Ovary (tissue), 10 donors: ENCODE measurements around the gene OR2M4. TPM values are rescaled to one million over a fixed set of nuclear protein-coding genes. Genes with fewer than 3 reads are reported as not detected.

ENCODE experiments used
- DNase-seq, 5 donors: peaks; one replicate each; pipeline ENCODE4 v3.0.0-alpha.2; 2019 to 2020
- H3K27ac ChIP-seq, 2 donors: fragments of 200-600 bp; one replicate each; pipeline versions ENCODE4 v1.5.1 to v1.8.0; 2019 to 2022
- H3K27me3 ChIP-seq: fragments of 200-600 bp; one replicate; pipeline ENCODE4 v1.8.0; 2022
- H3K36me3 ChIP-seq: fragments of 200-600 bp; sonication (generic); one replicate; pipeline ENCODE4 v1.5.1; 2019
- H3K4me1 ChIP-seq: one replicate; pipeline ENCODE4 v1.8.1; 2013; ENCODE audit warnings: mild to moderate bottlenecking, moderate library complexity; ENCODE audit not compliant: insufficient read depth
- H3K4me3 ChIP-seq: fragments of 200-600 bp; sonication (generic); one replicate; pipeline ENCODE4 v1.5.1; 2017
- H3K9me3 ChIP-seq, 2 donors: fragments of 200-600 bp in 1 of 2; sonication (generic) in 1 of 2; one replicate each; pipeline versions ENCODE4 v1.5.1 to v1.8.1; 2013 to 2019; ENCODE audit warnings: mild to moderate bottlenecking in 1 of 2, moderate library complexity in 1 of 2
- CTCF ChIP-seq, 3 donors: fragments of 450-650 bp in 2 of 3; fragments of 200-600 bp in 1 of 3; IDR thresholded peaks; one replicate each; pipeline versions ENCODE4 v1.5.1 to v1.8.0; 2016 to 2022; ENCODE audit warnings: antibody characterized with exemption in 3 of 3, mild to moderate bottlenecking in 1 of 3
- EP300 ChIP-seq: sonication (generic); formaldehyde crosslinking; IDR thresholded peaks from one replicate; pipeline ENCODE4 v1.6.1; 2017; ENCODE audit warnings: antibody characterized with exemption
- POLR2A ChIP-seq: fragments of 450-650 bp; IDR thresholded peaks from one replicate; pipeline ENCODE4 v1.6.1; 2017; ENCODE audit warnings: antibody characterized with exemption, mild to moderate bottlenecking, moderate library complexity
- WGBS, 3 donors: extraction: QIAGEN DNeasy Blood & Tissue Kit in 1 of 3; methylation state at CpG; one replicate each; pipeline versions ENCODE4 v1.1.5 to v1.1.7; 2013 to 2017; 5-methylcytosine and 5-hydroxymethylcytosine counted together
- intact Hi-C, 4 donors: fragments of 100-400 bp; cut with DNase I; formaldehyde crosslinking; loops; one replicate each; pipeline versions ENCODE4 v1.11.0 to v1.15.1; 2022 to 2023
- long read RNA-seq, 3 donors: library from polyadenylated mRNA in 2 of 3; unstranded in 2 of 3; transcript quantifications; one replicate each; pipeline ENCODE4 v2.0.0 and lab custom pipeline, GENCODE V29; 2021 to 2026
- polyA plus RNA-seq, 2 donors: library from polyadenylated mRNA; stranded (reverse); fragments of 200-250 nt in 1 of 2; fragments of 350-450 nt in 1 of 2; fragmentation: Illumina TruSeq in 1 of 2; extraction: RNeasy Lipid Tissue Mini Kit (QIAGEN cat#74804) in 1 of 2; gene quantifications; one replicate each; pipeline ENCODE4 v1.2.3, GENCODE V29; 2013 to 2014
- total RNA-seq, 7 donors: library from RNA; depleted of rRNA in 2 of 7; stranded (reverse); fragments of >200 nt in 2 of 7; fragmentation: NEBNext Ultra II Directional in 3 of 7; extraction: Animal tissue kit (Norgen Biotek cat#: 25700) in 3 of 7; gene quantifications; one replicate each; pipeline versions ENCODE4 v1.1.0 to v1.2.4, GENCODE V29; 2016 to 2023
- donor health status: DM: no; HTN: no; CAD: no; lungs with moderate emphysema.
- donor health status: DM: no; HTN: no; CAD: no.
- donor health status: Bipolar disorder and iron deficiency.
- donor health status: DM: yes; HTN: yes; CAD: no.
- donor health status: DM: no; HTN: no; CAD: no.
- donor health status: DM: yes; HTN: yes; CAD: no.

The OR2M4 gene
- total RNA-seq (under 1 TPM in 1 of 7 donors, not detected in 6; under 0.01 TPM), polyA plus RNA-seq (not detected)
- long read RNA-seq, donor 1: 0 reads
- long read RNA-seq, donor 2: 0 reads
- long read RNA-seq, donor 3: 0 reads

GRCh38 chr1:248231117-248231516 lies at the start of gene OR2M4:
Gene OR2M4 (plus strand): TSS chr1:248231417. CDS start chr1:248238929, 7,512 bp downstream.
- H3K9me3 ChIP-seq: no peaks in the 10 kb centered on the region
- H3K4me3 ChIP-seq: no peak within 1 kb of the TSS
- DNase-seq: no peak
- no peak within 1 kb of the TSS for H3K27ac ChIP-seq
- TF ChIP-seq CTCF (IDR thresholded peaks at IDR 0.05): no peak
- no peak for TF ChIP-seq POLR2A
- TF ChIP-seq EP300: no peak
- 71 to 76% (median 73%) methylated on average over 2 of the region's 2 CpGs for WGBS, 3 donors
- no peaks in the 10 kb centered on the region for H3K4me1 ChIP-seq
- H3K36me3 ChIP-seq: no peaks in the 10 kb centered on the region
- intact Hi-C loops: loop anchor here in 1 of 4 donors (10.0 kb wide), 1 partner anchor 1186 kb away; no protein-coding TSS in a partner anchor
- no peaks in the 10 kb centered on the region for H3K27me3 ChIP-seq

- H3K4me3 ChIP-seq: no peak overlapping the region
- no peaks in the 10 kb centered on the region for H3K36me3 ChIP-seq
- H3K9me3 ChIP-seq: no peaks in the 10 kb centered on the region
- no peaks in the 10 kb centered on the region for H3K27me3 ChIP-seq
- H3K27ac ChIP-seq: no peak overlapping the region
- intact Hi-C loops: no loop called here
- TF ChIP-seq POLR2A (no peak), CTCF (IDR thresholded peaks at IDR 0.05) (no peak), EP300 (no peak)
- no peaks in the 10 kb centered on the region for H3K4me1 ChIP-seq
- 70 to 71% (median 71%) methylated on average over 7 of the region's 7 CpGs for WGBS, 3 donors
- no peak for DNase-seq
Measured at GRCh38 chr1:248183996-248184395, 47.2 kb upstream of the OR2M4 start.

- WGBS, 3 donors: 55 to 72% (median 65%) methylated on average over 3 of the region's 3 CpGs
- Histone ChIP-seq H3K36me3 (no peaks in the 10 kb centered on the region), H3K27ac (no peak overlapping the region), H3K27me3 (no peaks in the 10 kb centered on the region), H3K4me1 (no peaks in the 10 kb centered on the region), H3K9me3 (no peaks in the 10 kb centered on the region), H3K4me3 (no peak overlapping the region)
- no peak for TF ChIP-seq EP300
- no peak for TF ChIP-seq POLR2A
- TF ChIP-seq CTCF (IDR thresholded peaks at IDR 0.05): no peak
- DNase-seq: no peak
- intact Hi-C loops: no loop called here
Measured at GRCh38 chr1:248187363-248187762, 43.9 kb upstream of the OR2M4 start.

DNA sequence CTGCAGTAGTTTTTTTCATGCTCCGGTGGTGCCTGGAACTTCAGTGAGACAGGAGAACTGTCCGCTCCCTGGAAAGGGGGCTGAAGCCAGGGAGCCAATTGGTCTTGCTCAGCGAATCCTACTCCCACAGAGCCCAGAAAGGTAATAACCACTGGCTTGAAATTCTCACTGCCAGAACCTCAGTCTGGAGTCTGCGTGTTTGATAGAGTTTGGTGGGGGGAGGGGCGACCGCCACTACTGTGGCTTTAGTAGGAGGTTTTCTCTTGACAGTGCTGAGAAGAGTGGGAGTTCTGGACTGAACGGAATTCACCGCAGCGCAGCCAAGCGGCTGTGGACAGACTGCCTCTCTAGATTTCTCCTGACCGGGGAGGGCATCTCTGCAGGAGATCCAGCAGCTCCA lies 42.2 kb upstream of the OR2M4 start:
- H3K27ac ChIP-seq: no peak overlapping the region
- H3K36me3 ChIP-seq: no peaks in the 10 kb centered on the region
- intact Hi-C loops: no loop called here
- H3K4me1 ChIP-seq: no peaks in the 10 kb centered on the region
- no peak for TF ChIP-seq CTCF (IDR thresholded peaks at IDR 0.05)
- TF ChIP-seq POLR2A: no peak
- no peak for TF ChIP-seq EP300
- H3K27me3 ChIP-seq: no peaks in the 10 kb centered on the region
- no peak for DNase-seq
- 11 to 40% (median 32%) methylated on average over 11 of the region's 11 CpGs for WGBS, 3 donors
- H3K4me3 ChIP-seq: no peak overlapping the region
- no peaks in the 10 kb centered on the region for H3K9me3 ChIP-seq
